ENCODE results near the gene JADE2. TPM values are rescaled to one million over a fixed set of nuclear protein-coding genes. Genes with fewer than 3 reads are reported as not detected.

Gene JADE2
- polyA plus RNA-seq, 2 of the 4 experiments (the other 2 are of a cell fraction) = 24.0 to 27.1 TPM

- POLR2A ChIA-PET = interaction anchor here (1.2 to 5.8 kb wide), 8 partner anchors 17 to 116 kb away, joined by 3 to 77 read pairs (median 10); partner anchors contain the start of gene CDKN2AIPNL
- CTCF ChIA-PET = interaction anchor here (0.6 to 13.2 kb wide), 32 partner anchors 9 to 375 kb away, joined by 3 to 149 read pairs (median 6); partner anchors contain the start of gene CDKN2AIPNL
- Histone ChIP-seq H3K4me1 (peaks cover 56% of the 10 kb centered on the region), H3K4me2 (peak overlapping the region; percentile 97), H3K27ac (peak overlapping the region; percentile 99 to 100), H3K4me3 (peak overlapping the region; percentile 82), H3K9me3 (no peaks in the 10 kb centered on the region)
- 32% methylated on average over 14 of the region's 14 CpGs for WGBS (ENCODE audit: missing lambda C conversion rate)
- FAIRE-seq (no peak), DNase-seq (ENCODE audit: low read depth in 1 of 2, low spot score in 1 of 2) (no peak), ATAC-seq (no peak)
- TF ChIP-seq EHMT2 (IDR thresholded peaks at IDR 0.05; ENCODE audit: low read depth) (no peak), FOXS1 (CRISPR knock-in tag; IDR thresholded peaks at IDR 0.05) (no peak)
These were observed 2.5 kb downstream of the JADE2 start for GRCh38 chr5:134527961-134528424.

GRCh38 chr5:134528556-134528955, 3.1 kb downstream of the JADE2 start:
- FAIRE-seq = no peak
- TF ChIP-seq CEBPB (IDR thresholded peaks at IDR 0.05) = no peak
- no peak for TF ChIP-seq MAX (IDR thresholded peaks at IDR 0.05)
- TF ChIP-seq HES2 (IDR thresholded peaks at IDR 0.05) = no peak
- TF ChIP-seq BHLHE40 (IDR thresholded peaks at IDR 0.05; ENCODE audit: low read depth, low read length) = no peak
- no peak for ATAC-seq
- ChIA-PET CTCF (interaction anchor here (0.6 to 13.2 kb wide), 25 partner anchors 8 to 375 kb away, joined by 3 to 149 read pairs (median 6); partner anchors contain the start of gene CDKN2AIPNL), POLR2A (interaction anchor here (2.0 to 5.7 kb wide), 4 partner anchors 26 to 117 kb away, joined by 6 to 77 read pairs (median 10); partner anchors contain the start of gene CDKN2AIPNL)
- Histone ChIP-seq H3K9me3 (no peaks in the 10 kb centered on the region), H3K4me2 (peak overlapping the region; percentile 97), H3K4me1 (peaks cover 53% of the 10 kb centered on the region), H3K4me3 (peak overlapping the region; percentile 82; the same call in 1 of the 3 replicates), H3K27ac (peak overlapping the region in 1 of 2 experiments; percentile 99; a peak in 4 of 6 replicates)
- 86% methylated on average over 4 of the region's 4 CpGs for WGBS (ENCODE audit: missing lambda C conversion rate)
- no peak for DNase-seq (ENCODE audit: low read depth in 1 of 2, low spot score in 1 of 2)

- TF ChIP-seq NFE2L2 (conservative IDR thresholded peaks at IDR 0.05; ENCODE audit: low read length) (no peak), USF2 (IDR thresholded peaks at IDR 0.05) (no peak), CBX8 (IDR thresholded peaks at IDR 0.05) (no peak), ATOH8 (CRISPR knock-in tag; IDR thresholded peaks at IDR 0.05; ENCODE audit: low read depth) (no peak), MAZ (IDR thresholded peaks at IDR 0.05; ENCODE audit: borderline replicate concordance, low read depth, low read length) (no peak), NPAS2 (CRISPR knock-in tag; IDR thresholded peaks at IDR 0.05; ENCODE audit: borderline replicate concordance) (no peak), CHD2 (IDR thresholded peaks at IDR 0.05; ENCODE audit: low read length, partially characterized antibody) (no peak), EHF (CRISPR knock-in tag; IDR thresholded peaks at IDR 0.05) (no peak), MAX (IDR thresholded peaks at IDR 0.05) (no peak), HDAC2 (IDR thresholded peaks at IDR 0.05) (no peak), TP53 (CRISPR knock-in tag; IDR thresholded peaks at IDR 0.05) (no peak), HEYL (CRISPR knock-in tag; IDR thresholded peaks at IDR 0.05) (no peak), CHD4 (IDR thresholded peaks at IDR 0.05; ENCODE audit: borderline replicate concordance) (no peak)
- FAIRE-seq = no peak
- H3K9me3 ChIP-seq = no peaks in the 10 kb centered on the region
- CTCF ChIA-PET = interaction anchor here (0.6 to 13.2 kb wide), 11 partner anchors 15 to 346 kb away, joined by 3 to 149 read pairs (median 29); partner anchors contain the start of gene CDKN2AIPNL
- POLR2A ChIA-PET = no interaction called here
- H3K27ac ChIP-seq = no peak overlapping the region
- H3K4me2 ChIP-seq = no peak overlapping the region
- no peak for DNase-seq (ENCODE audit: low read depth in 1 of 2, low spot score in 1 of 2)
- no peak overlapping the region for H3K4me3 ChIP-seq
- 74% methylated on average over 6 of the region's 6 CpGs for WGBS (ENCODE audit: missing lambda C conversion rate)
- no peak for ATAC-seq
- peaks cover 48% of the 10 kb centered on the region for H3K4me1 ChIP-seq
These were observed 4.0 kb downstream of the JADE2 start for GRCh38 chr5:134529460-134529859.

Measured in A549 (cell line).